HG02938 (cell line): ENCODE results near the gene DNAJC27.

Experiments used
- ATAC-seq: cut with Tn5 transposase; IDR thresholded peaks from one replicate; pipeline ENCODE4 v1.9.1; 2021; ENCODE audit warnings: mild to moderate bottlenecking, moderate library complexity; ENCODE audit not compliant: unreplicated experiment

Gene DNAJC27

GRCh38 chr2:24926220-24926601 is 45.5 kb downstream of the DNAJC27 start:
- no peak for ATAC-seq

DNA sequence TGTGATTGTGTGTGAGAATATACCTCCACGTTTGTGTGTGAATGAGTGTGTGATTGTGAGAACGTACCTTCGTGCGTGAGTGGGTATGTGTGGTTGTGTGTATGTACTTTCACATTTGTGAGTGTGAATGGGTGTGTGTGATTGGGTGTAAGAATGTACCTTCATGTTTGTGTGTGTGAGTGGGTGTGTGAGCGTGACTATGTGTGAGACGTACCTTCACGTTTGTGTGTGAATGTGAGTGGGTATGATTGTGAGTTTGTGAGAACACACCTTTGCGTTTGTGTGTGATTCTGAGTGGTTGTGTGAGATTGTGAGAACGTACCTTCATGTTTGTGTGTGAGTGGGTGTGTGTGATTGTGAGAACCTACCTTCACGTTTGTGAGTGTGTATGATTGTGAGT is 45.9 kb downstream of the DNAJC27 start:
- no peak for ATAC-seq

- no peak for ATAC-seq
Measured at GRCh38 chr2:24924732-24925131, 47.0 kb downstream of the DNAJC27 start.

DNA sequence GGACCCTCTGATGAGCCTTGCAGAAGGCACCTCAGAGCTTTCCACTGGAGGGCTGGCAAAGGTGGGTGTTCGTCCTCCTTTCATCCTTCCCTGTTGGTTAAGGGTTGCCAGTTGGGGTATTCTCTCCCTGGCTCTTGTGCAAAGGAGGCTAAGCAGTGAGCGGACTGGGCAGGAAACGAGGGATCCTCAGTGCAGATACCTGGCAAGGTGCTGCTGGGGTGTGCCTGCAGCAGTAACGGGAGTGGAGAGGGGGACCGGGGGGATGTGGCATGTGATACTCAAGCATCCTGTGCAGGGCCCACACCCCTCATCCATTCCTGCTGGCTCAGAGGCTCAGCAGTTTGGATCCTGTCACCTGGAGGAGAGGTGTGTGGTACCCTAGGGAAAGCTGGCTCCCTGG is 47.5 kb downstream of the DNAJC27 start:
- ATAC-seq: no peak

DNA sequence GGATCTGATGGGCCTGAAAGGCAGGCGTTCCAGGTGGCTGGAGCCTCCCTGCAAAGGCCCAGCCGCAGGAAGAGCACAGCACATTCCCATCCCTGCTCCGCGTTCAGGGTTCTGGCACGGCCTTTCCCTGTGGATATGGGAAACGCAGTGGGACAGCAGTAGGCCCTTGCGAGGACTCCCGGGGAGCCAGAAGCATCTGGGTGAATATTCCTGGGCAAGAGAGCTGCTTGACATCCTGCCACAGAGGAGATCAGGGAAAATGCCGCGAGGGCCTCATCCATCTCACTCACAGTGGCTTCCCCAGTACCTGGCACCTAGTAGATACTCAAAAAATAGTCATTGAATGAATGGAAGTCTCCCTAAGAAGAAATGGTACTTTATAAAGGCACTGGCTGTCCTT is 48.6 kb downstream of the DNAJC27 start:
- no peak for ATAC-seq

DNA sequence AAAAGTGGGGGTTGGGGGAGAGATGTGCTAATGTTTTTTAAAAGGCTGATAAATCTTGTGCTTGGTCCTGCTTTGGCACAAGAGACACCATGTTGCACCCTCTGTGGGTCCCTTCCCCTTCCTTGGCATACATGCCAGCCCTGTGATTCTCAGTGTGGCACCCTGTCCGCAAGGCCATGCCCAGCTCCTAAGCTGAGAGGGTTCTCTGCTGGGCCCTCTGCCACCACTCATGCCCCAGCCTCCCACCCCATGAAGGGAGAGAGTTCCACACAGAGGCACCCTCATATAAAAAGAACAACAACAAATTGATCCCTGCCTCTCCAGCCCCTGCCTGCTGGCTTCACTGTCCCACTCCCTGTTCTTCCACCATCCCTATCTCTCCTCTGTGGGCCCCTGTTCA is 49.2 kb downstream of the DNAJC27 start:
- no peak for ATAC-seq

DNA sequence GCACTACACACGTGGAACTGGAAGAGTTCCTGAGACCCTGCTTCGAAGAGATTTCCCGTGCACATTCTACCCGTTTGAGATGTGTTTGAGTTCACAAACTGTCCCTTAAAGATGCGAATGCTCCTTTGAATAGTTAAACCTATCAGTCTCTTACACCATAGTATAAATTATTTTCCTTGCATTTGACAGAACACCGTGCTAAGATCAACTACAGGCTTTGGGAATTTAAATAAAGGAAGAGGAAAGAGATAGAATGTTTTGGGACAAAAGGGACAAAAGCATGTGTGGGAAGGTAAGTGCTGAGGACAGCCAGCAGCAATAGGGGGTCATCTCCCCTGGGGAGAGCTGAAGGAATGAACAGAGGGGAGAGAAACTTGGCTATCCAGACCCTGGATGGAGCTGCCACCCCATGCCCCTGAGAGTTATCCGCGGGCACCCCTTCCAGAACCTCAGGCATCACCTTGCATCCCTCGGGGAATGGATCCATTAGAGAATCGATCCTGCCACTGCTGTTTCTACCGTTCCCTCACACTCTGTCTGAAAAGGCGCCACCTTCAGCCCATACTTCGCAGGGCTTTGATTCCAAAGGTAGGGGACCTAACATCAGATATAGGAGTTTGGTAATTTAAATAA is 50.8 kb downstream of the DNAJC27 start:
- ATAC-seq: no peak

DNA sequence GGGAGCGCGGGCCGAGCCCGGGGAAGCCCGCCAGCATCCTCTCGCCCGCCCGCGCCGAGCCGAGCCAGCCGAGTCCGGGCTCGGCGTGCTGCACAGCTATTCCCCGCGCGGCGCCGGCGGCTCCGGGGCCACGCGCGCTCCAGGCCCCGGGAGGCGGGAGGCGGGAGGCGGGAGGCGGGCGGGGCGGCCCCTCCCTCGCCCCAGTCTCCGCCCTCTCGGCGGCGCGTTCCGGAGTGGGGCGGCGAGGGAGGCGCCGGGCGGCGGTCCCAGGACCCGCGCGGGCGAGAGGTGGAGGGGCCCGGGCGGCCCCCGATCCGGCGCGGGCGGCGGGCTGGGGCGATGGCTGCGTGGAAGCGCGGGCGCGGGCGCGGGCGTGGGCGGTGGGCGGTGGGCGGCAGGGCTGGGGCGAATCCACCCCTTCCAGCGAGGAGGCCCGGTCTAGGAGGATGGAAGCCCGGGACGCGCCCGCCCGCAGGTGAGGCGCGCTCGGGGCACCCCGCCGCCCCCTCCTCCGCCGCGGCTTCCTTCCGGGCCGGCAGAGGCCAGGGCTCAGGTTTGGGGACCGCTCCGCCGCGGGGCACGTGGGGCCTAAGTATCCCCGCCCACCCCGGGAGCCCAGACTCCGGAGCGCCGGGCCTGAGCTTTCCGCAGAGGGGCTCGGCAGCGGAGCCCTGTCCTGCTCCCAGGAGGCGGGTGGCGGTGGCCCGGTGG is 51.5 kb downstream of the DNAJC27 start, which contains the start of gene ADCY3:
TSS of gene ADCY3 (minus strand) at position 140 of the 711 bp plus-strand sequence. CDS start 1,250 bp downstream, outside the sequence.
- peak; percentile 39 for ATAC-seq

DNA sequence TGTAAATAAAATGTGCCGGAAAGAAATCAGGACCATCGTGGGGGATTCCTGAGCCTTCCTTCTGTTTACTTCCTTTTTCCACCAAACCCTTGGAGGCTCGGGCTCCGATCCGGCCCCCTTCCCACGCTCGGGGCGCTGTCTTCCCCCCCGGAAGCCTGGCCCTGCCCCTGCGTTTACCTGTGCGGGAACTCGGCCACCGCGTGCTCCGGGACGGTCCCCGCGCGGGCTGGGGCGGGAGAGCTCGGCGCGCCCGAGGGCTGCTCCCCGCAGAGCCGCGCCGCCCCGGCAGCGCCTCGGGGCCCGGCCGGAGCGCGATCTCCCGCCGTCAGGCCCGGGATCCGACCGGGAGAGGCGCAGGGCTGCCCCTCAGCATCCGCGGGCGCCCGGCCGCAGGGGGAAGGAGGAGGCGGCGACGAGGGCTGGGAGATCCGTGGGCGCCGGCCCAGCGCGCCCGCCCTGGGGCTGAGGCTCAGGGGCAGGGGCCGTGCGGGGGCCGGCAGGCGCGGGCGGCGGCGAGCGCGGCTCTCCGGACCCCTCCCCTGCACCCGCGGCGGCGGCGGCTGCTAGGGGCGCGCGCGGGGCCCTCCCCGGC is 52.2 kb downstream of the DNAJC27 start:
- ATAC-seq: peak; percentile 24

DNA sequence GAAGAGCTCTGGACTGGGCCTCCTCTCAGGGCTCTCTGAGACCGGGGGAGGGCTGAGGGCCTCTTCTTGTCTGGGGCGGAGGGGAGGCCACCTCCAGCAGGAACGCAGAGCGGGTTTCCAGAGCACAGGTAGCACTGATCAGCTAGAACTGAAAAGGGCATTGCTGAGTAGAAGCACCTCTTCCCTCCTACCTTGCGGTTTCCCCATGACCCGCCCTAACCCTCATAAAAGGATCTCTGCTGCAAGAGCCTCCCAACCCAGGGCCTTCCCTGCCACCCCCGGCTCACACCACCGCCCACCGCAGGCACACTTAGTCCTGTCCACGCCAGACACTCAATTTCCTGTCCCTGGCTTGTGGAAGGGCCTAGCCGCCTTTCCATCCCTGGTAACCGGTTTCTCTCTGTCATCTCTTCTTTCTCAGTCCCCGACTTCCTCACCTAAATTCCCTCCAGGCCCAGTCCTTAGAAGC is 52.7 kb downstream of the DNAJC27 start:
- no peak for ATAC-seq

- no peak for ATAC-seq
Measured at GRCh38 chr2:24918326-24919036, 53.3 kb downstream of the DNAJC27 start.

GRCh38 chr2:24917731-24918325 is 53.9 kb downstream of the DNAJC27 start:
- ATAC-seq: no peak

- no peak for ATAC-seq
Measured at GRCh38 chr2:24917086-24917485, 54.7 kb downstream of the DNAJC27 start.

DNA sequence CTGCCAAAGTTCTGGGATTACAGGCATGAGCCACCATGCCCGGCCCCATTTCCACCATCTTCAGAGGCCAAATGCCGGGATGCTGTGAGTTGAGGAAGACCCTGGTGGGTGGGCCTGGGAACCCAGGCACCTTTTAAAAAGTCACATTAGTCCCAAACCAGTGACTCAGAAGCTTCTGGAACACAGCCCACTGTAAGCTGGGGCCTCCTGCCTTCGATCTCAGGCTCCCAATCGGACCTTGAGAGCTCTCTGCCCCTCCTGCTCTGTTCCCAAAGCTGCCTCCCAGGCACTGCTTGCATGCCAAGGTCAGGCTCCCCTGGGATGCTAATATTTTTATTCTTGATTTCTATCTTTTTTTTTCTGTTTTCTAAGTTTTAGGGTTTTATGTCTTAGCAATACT is 56.0 kb downstream of the DNAJC27 start:
- ATAC-seq: no peak

DNA sequence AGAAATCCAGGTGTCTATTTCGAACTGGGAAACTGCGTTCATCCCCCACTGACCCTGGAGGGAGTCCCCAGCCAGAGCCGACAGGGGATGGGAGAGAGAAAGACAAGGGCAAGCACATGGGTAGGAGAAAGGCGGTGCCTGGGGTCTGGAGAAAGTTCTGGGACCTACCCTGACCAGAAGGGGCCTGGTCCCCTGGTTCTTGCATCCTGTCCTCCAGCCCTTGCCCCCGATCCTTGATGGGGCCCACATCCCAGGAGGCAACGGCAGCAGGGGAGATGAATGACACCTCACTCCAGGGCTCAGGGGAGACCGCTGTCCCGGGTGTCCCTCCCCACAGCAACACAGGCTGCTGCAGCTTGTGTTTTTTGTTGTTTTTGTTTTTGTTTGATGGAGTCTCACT is 56.6 kb downstream of the DNAJC27 start:
- no peak for ATAC-seq

GRCh38 chr2:24914713-24915112 is 57.0 kb downstream of the DNAJC27 start:
- ATAC-seq: no peak

DNA sequence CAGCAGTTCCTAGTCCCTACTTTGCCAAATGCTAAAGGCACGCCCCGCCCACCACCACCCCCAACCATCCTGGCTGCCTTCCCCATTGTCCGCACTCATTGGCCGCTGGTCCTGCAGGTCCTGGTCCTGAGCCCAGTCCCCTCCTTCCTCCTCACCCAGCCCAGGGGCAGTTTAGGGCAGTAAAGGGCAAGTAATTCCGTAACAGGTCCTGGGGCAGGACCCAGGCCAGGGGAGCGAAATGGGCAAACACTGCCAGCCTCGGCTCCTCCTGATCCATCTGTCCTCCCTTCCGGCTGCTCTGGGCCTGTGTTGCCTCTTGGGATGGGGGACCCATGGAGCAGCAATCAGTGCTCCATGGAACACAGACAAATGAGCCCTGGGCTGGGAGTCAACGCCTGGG is 57.8 kb downstream of the DNAJC27 start:
- ATAC-seq: no peak

DNA sequence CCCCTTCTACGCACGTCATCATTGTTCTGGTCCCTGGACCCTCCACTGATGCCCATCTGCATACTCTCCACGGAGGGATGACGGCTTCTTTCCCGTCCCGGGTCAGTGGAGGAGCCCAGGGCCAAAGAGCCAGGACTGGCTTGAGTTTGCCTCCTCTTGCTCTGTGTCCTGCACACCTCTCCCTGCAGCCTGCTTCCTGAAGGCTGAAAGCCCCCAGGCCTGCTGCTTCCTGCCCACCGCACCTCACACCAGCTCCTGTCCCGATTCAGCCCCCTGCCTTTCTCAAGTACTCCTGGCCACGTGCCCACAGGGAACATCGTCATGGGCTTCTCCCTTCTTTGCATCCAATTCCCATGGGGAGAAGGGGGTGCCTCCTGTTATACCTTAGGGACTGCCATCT is 58.8 kb downstream of the DNAJC27 start:
- no peak for ATAC-seq

- no peak for ATAC-seq
Measured at GRCh38 chr2:24912523-24912922, 59.2 kb downstream of the DNAJC27 start.

DNA sequence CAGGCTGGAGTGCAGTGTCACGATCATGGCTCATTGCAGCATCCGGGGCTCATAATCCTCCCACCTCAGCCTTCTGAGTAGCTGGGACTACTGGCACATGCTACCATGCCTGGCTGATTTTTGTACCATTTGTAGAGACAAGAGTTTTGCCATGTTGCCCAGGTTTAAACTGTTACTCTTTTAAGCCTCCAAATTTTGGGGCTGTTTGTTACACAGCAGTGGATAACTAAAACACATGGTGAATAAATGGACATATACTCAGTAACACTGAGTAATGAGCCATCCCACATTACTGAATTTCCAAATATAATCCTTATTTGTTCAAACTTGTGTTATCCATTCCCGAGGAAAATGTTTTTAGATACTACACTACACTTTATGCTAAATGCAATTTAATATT is 61.5 kb downstream of the DNAJC27 start:
- ATAC-seq: no peak

- no peak for ATAC-seq
Measured at GRCh38 chr2:24909555-24910177, 62.1 kb downstream of the DNAJC27 start.
